ENCODE data around the gene SULT4A1.

The SULT4A1 gene

DNA sequence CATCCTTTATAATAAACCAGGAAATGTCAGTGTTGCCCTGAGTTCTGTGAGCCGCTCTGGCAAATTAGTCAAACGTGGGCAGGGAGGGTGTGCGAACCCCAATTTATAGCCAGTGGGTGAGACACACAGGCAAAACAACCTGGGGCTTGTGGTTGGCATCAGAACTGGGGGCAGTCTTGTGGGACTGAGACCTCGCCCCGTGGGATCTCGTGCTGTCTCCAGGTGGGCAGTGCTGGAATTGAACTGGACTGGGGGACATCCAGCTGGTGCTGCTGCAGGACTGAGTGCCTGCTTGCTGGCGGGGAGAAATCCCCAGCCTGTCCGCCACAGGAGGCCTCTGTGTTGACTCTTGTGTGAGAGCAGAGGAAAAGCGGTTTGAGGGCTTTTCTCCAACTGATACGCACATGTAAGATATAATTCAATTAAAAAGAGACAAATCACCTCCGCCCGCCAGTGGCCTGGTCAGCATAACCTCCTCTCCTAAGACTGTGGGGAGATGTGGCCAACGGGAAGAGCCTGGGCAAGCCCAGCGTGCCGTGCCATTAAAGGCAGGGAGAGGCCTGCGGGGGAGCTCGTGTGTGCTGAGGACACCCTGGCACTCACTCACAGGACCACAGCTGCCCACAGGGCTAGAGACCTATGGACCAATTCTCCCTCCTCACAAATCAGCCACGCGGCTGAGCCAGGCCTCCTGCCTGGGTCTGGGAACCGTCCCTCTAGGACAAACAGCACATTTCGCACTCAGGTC, 18.4 kb downstream of the SULT4A1 start:
- DNase-seq = no peak

DNA sequence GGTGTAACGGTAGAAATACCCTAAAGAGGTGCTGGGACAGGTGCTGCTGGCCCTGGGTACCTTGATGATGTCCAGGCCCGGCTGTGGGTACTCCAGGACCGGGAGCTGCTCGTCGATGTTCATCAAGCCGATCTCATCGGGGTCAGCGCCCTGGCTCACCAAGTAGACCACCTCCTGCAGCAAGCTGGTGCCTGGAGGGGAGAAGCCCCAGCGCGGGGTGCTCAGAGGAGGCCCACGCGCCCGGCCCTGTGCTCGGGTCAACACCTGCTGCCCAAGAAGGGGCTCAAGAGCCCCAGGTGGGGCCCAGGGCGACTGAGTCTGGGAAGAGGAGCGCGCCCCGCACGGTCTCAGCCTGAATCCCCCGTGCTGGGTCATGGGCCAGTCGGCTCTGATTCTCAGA, 20.6 kb downstream of the SULT4A1 start:
- no peak for DNase-seq

DNA sequence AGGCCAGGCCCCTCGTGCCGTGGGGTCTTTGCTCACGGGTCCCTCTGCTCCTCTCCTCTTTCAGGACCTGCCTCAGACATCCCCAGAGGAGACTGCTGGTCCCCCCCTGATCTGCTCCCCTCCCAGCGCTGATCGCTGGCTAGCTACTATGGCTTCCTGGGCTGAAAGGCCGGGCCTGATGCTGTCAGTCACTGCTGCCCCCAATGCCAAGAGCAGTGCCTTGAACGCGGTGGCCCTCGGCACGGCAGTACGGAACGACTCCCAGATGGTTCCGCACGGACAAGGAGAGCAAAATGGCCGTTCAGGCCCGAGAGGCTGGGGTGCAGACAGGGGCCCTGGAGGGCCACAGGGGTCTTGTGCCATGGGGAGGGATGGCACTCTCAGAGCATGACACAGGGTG, 21.5 kb downstream of the SULT4A1 start:
- DNase-seq = no peak

DNA sequence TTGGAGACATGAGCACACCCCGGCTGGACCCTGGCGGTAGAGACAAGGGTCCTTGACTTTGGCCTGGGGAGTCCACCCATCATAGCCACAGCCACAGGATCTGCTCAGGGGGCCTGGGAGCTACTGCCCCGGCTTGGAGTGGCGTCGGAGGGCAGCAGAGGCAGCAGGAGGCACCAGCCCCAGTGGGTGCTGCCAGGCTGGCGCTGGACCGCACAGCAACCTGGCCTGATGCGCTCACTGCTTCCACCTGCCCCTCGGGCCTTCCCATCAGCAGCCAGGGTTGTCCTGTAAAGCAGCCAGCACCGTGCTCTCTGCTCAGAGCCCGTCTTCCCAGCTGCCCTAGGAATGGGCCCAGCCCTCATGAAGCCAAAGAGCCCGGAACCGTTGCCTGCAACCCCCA, 21.9 kb downstream of the SULT4A1 start:
- no peak for DNase-seq

DNA sequence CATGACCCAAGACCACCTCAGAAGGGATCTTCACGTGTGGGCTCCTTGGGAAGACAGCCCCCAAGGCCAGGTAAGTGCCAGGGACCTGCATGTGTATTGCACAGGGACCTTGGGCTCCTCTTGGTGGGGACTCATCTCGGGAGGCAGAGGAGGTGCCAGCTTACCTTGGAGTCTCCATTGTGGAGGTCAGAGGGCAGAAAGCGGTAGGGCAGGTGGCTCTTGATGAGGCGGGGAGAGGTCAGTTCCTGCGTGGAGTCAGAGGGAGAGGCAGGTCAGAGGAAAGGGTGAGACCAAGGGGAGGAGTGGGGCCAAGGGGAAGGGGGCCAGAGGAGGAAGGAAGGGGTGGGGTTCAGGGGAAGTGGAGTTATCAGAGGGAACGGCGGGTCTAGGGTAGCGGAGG, 22.5 kb downstream of the SULT4A1 start:
- no peak for DNase-seq

DNA sequence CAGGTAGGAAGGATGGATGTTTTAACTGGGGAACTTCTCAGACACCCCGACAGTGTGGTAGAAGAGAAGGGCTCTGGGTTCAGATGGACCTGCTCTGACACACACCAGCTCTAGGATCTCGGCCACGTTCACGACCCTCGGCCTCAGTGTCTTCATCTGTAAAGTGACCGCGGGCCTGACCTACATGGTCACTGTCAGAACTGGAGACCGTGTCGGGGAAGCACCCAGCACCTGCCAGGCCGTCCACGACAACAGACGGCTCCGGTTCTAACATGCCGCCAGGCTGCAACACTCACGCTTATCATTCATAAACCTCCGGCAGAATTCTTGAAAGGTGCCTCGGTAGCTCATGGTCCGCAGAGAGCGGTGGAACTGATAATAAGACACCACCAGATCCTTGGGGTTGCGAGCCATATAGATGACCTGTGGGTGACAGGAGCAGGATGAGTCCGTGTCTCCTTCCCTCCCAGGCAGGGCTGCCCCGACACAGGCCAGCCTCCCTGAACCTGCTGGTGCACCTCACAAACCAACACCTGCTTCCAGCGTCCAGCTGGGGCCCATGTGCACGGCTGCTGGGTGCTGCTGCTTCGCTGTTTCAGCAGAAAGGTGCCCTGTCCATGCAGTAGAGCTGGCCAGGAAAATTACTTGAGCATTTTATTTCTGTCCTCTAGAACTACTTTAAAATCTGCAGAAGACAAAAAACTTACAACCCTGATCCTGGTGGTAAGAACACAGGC, 23.6 kb downstream of the SULT4A1 start:
- no peak for DNase-seq

DNA sequence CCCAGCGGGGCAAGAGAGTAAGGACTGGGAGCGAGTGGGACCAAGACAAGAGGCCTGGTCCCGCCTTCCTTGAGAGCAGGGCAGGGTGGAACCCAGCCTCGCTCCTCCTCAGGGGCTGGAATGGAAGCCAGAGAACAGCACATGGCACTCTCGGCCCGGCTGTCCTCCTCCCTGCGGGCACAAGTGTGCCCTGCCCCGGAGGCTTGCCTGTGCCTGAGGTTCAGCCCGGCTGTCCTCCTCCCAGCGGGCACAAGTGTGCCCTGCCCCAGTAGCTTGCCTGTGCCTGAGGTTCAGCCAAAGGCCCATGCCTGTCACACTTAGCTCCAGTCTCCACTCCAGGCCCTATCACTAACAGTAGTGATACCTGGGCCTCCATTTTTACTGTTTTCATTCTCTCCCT, 24.2 kb downstream of the SULT4A1 start:
- no peak for DNase-seq

DNA sequence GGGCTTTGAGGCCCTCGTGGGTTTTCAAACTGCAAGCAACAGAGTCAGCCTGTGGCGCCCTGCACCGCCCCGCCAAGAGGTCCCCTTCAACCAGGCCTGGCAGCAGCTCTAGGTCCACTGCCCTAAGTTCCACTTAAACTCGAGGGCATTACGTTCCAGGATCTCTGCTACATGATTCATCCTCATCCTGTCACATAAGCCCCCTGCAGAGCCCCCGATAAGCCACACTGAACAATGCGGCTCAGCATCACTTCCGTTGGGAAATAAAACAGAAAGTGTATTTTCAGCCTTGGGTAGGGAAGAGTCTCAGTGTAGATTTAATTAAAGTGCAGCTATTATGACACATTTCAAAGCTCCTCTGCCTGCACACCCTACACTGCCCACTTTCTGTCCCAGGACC, 24.6 kb downstream of the SULT4A1 start:
- DNase-seq = no peak

DNA sequence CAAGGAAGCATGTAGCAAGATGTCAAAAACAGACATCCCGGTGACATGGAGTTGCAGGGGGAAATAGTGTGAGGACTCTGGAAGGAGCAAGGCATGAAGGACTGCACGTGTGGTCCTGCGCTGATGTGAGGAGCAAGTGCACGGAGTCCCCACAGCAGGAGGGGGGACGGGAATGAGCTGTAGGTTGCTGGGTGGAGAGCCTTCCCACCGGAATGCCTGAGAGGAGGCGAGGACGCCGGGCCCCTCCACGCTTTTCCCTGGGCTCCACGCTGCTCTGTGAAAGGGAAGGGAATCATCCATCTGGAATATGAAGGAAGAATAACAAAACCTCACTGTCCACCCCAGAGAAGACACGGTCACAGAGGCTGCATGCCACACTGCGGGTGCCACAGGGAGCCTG, 26.6 kb downstream of the SULT4A1 start:
- DNase-seq = no peak

DNA sequence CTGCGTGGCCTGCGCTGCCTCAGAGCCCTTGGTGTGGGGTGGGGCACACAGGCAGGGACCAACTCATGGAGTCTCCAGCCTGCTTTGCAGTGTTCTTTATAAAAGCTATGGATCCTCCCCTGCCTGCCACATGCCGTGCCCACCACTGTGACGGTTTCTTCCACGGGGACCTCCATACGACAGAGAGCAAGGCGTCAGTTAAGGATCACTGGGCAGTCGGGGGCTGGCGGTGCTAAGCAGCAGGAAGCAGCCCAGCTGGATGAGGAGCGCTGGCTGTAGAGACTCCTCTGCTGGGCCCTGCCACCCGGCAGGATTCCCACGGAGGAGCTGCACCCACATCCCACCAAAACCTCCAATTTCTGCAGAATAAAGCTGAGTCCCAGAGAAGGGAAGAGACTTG, 27.1 kb downstream of the SULT4A1 start:
- DNase-seq = no peak

DNA sequence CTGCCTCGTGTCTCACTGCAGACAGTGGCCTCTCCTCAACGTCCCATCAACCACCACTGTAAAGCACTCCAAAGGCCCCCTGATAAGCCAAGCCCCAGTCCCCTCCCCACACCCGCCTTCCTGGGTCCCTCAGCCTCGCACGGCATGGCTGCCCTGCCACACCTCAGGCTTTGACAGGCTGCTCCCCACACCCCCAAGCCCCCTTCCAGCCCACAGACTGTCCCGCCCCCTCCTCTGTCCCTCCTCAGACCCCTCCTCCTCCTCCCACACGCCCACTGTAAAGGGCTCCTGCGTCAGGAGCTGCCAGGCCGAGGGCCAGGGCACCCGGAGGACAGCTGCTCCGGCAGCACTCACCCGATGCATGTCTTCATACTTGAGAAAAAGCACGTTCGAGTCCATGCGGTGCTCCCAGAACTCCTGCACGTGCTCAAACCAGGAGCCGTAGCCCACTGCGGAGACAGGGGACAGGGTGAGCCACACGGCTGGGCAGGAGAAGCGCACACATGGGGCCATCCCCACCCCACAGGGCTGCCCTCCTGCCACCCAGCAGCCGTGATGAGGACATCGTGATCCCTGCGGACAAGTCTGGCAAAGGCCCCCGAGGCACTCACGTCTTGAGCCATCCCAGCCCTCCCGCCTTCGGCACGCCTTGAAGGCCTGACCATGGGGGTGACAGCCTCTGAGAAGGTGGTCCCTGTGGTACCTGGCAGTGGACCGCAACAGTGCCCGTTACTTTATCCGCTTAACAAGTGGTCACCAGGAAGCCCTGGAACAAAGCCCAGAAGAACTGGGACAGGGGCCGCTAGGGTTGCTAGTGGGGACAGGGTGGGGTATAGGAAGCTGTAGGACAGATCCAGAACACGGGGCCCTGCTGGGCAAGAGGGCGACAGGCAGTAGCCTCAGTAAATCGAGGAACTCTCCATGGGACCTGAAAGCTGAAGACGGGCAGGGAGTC, 28.8 kb downstream of the SULT4A1 start:
- DNase-seq = no peak

DNA sequence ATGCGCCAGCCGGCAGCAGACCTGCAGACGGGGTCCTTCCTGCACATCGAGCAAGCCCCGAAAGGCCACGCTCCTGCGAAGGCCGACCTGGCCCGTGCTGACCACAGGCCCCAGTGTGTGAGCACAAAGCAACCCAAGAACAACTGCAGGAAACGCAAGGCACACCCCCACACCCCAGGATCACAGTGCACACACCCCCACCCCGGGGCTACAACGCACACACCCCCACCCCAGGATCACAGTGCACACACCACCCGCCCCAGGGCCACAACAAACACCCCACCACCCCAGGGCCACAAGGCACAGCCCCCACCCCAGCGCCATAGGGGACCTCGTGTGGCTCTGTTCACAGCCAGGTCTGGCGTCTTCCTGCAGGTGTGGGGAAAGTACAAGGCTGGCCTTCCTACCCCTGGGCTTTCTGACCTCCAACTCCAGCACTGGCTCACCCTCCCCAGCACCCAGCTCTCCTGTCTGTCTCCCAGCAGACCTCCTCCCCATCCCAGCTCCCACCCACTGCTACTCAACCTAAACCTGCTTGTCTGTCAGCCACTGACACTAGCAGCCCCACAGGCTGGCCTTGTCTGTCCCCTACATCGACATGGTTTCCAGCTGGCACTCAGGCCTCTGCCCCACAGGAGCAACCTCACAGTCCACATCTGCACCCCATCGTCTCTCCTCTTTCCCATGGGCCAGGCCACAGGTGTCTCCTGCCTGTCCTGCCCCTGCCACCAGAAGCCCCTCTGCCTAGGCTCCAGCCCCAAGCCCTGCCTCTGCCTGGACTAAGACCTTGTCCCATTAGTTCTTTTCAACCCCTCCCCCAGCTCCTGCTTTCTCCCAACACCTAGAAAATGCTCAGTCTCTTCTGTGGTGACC, 29.7 kb downstream of the SULT4A1 start:
- DNase-seq = no peak

DNA sequence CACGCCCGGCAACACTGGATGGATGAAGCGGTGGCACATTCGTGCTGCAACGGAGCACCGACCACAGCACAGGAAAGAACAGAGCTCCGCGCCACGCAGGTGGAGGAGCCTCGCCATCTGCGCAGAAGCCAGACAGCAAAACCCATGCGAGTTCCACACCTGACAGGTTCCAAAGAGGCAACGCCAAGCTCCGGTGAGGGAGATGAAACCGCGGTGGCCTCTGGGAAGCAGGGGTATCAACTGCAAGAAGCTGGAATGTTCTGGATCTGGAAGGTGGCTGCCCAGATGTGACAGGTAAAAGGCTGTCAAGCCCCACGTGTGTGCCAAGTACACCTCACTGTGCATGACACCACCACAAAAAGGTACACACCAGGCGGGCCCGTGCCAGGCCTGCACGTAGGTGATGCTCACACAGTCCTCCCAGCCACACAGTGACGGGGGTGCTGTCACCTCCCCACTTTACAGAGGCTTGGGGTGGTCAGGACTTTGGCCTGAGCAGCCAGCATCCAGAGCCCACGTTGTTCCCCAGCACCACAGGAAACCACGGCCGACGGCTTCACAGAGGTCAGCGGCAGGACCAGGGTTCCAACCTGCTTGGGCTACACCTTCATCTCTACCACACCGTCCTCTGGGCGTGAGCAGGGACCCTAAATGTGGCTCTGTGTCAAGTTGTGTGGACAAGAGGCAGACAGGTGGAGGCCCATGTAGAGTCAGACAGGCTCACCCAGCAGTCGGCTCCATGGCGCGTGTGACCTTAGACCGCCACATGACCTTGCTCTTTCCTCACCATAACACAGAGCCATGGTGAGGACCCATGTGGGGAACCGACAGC, 30.5 kb downstream of the SULT4A1 start:
- DNase-seq = no peak

DNA sequence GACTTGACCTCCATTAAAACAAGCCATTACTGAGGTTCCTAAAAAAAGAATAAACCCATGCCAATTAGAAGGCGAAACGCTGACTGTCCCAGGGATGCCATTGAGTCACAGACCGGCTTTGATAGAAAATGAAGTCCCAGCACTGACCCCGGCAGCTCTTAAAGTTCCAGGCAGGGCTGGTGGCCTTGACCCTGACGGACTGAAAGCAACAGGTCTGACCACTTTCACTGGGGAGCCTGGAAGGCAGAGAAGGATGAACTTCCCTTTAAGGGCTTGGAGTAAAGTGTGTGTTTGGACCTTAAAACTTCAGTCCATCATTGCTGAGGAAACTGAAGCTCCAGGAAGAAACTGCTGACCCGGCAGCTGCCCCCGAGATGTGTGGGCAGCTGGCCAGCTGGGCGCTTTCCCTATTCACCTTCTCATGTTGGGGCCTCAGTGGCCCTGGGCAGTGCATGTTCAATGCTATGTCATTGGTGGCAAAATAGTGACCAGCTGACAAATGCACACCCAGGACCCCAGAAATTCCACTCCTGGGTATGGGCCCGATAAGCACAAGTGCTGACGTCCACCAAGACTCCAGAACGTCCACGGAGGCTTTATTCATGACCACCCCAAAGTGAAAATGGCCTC, 31.3 kb downstream of the SULT4A1 start:
- no peak for DNase-seq

DNA sequence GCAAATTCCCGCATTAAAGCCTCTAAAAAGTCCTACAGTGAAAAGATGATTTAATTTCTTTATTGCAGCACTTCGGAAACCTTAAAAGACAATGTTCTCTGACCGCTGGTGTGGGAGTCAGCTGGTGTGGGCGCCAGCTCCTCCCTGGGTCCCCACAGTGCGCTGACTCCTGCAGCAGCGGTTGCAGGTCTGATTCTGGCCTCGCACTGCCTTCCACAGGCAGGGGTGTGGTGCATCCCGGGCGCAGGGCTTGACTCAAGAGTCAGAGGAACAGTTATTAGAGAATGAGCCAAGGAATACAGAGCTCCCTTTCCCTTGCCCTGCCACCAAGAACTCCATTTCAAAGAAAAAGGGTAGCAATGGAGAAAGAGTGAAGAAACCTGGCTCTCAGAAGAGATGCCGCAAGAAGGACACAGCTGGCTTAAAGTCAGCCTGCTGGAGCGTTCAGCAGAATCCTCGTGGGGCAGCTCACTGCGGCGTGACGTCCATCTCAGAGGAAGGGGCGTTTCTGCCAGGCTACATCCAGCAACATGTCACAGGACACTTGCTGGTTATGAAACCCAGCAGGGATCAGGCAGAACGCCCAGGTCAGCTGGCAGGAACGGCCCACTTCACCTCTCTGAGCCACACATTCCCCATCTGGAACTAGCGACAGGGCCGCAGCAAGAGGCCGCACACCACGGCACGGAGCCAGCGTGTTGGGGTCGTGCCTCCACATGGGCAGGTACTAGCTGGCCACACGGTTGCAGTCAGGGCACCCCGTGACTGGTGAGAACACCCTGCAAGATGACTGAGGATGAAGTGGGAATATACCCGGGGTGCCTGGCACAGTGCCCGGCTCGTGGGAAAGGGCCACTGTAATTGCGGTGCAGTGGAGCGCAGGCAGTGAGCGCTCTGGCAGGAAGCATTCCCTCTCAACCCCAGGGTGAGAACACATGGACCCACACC, 32.1 kb downstream of the SULT4A1 start:
- no peak for DNase-seq

DNA sequence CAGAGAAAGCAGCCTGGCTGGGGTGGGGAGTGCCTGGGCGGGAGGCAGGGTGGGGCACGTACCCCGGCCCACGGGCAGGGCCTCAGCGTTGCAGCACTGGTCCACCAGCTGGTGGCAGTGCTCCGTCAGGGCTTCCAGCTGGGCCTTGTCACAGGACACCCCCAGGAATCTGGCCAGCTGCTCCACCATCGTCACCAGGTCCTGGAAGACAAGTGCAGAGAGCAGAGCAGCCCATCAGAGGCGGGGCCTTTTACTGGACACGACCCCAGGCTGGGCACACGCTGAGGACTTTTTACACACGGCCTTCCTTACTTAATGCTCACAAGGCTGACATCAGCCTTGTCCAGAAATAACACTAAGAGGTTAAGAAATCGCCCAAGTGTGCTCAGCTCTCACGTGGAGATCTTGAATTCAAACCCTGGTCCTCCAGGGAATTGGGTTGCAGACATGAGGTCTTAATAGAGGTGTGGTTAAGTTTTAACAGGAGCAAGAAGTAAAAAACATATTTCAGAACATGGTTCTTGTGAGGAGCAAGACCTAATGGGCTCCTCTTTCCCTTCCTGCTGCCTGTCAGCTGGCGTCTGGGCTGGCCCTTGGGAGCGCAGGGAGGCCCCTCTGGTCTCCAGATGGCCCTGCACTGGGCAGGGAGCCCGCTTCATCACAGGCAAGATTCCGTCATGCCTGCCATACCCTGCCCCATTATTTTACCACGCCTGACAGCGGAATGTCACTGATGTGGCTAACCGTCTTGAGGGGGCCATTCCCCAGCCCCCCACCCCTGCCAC, 33.1 kb downstream of the SULT4A1 start:
- DNase-seq = no peak

DNA sequence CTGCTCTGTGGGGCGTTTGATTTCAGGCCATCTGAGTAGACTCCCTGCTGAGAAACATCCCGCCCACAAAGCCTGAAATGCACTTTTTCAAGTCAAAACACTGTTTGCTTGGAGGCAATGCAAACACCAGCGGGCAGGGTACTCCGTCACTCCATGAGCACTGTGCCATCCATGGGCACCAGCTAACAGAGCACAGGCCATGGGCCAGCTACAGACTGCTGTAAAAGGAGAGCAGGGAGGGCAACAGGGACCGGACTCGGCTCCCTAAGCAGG, 33.7 kb downstream of the SULT4A1 start:
- no peak for DNase-seq

DNA sequence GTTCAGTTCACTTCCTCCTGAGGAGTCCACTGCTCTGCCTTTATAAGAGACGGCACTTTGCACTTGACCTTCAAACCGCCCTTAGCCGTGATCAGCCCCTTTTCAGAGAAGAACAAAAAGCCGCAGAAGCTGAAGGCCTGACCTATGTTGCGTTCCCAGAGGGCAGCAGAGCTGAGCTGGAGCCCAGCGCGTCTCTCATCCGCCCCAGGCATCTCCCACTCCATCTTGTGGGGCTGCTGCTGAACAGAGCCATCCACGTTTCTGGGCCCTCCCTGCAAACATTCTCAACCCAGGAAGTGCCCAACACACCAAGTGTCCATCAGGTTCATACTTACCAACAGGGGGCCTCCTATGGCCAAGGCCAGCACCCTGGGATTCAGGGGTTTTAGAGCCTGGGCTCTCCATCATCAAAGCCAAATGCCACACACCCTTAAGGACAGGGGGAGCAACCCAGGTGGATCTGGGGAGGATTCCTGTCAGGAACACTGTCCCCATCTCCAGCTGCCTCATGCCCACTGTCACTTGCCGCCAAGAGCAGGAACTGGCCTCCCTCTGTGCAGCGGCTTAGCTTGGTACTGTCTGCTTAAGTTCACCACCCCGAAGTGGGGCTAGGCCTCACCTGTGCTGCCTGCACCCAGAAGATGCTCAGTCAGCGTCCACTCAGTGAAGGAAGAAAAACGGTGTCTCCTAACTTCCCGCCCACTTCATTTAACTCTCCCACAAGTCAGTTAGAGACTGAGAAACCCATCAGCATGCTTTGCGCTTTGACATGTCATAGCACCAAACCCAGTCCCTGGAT, 34.2 kb downstream of the SULT4A1 start:
- DNase-seq = no peak

Measured in NCI-H187 (cell line).